HG03103 (cell line): ENCODE results near the gene RSPH1.

Source experiments
- ATAC-seq: cut with Tn5 transposase; IDR thresholded peaks from one replicate; pipeline ENCODE4 v1.9.1; 2021; ENCODE audit warnings: low read depth; ENCODE audit not compliant: unreplicated experiment

RSPH1 gene

GRCh38 chr21:42433946-42434551 is 62.0 kb downstream of the RSPH1 start:
- no peak for ATAC-seq

GRCh38 chr21:42432695-42433094 is 63.3 kb downstream of the RSPH1 start:
- no peak for ATAC-seq

GRCh38 chr21:42431196-42431595 is 64.8 kb downstream of the RSPH1 start:
- ATAC-seq = no peak

GRCh38 chr21:42430521-42430920 is 65.5 kb downstream of the RSPH1 start:
- ATAC-seq = no peak

GRCh38 chr21:42429856-42430255 is 66.2 kb downstream of the RSPH1 start:
- ATAC-seq = no peak

GRCh38 chr21:42429021-42429420 is 67.0 kb downstream of the RSPH1 start:
- ATAC-seq = no peak

- no peak for ATAC-seq
These were observed 68.1 kb downstream of the RSPH1 start for GRCh38 chr21:42427809-42428419.

GRCh38 chr21:42426876-42427480 is 69.0 kb downstream of the RSPH1 start:
- no peak for ATAC-seq

GRCh38 chr21:42426424-42426823 is 69.6 kb downstream of the RSPH1 start:
- ATAC-seq = no peak

GRCh38 chr21:42425591-42425990 is 70.4 kb downstream of the RSPH1 start:
- no peak for ATAC-seq

- ATAC-seq = no peak
These were observed 71.0 kb downstream of the RSPH1 start for GRCh38 chr21:42424914-42425541.

- no peak for ATAC-seq
These were observed 72.3 kb downstream of the RSPH1 start for GRCh38 chr21:42423685-42424084.

GRCh38 chr21:42423197-42423675 is 72.8 kb downstream of the RSPH1 start:
- no peak for ATAC-seq
